Liver (tissue), 3 donors: ENCODE results near the gene ERICH4.

Experiments
- ATF3 ChIP-seq: IDR thresholded peaks from 2 replicates; pipeline ENCODE4 v1.6.1; 2016; ENCODE audit warnings: antibody characterized with exemption
- CTCF ChIP-seq: fragments of 150-350 bp; IDR thresholded peaks from 2 replicates; pipeline ENCODE4 v1.5.1; 2017; ENCODE audit warnings: improper control_type of control experiment, low read depth, low read length; ENCODE audit not compliant: missing input control
- EGR1 ChIP-seq, 2 donors: IDR thresholded peaks; 2 replicates each; pipeline ENCODE4 v1.6.1; 2016 to 2018; ENCODE audit warnings: antibody characterized with exemption in 2 of 2, low read depth in 2 of 2
- FOXA1 ChIP-seq: IDR thresholded peaks from 2 replicates; pipeline ENCODE4 v1.6.1; 2016; ENCODE audit warnings: antibody characterized with exemption
- GABPA ChIP-seq, 2 donors: IDR thresholded peaks in 1 of 2; conservative IDR thresholded peaks in 1 of 2; 2 replicates each; pipeline ENCODE4 v1.6.1; 2016; ENCODE audit warnings: antibody characterized with exemption in 2 of 2, mild to moderate bottlenecking in 1 of 2, moderate library complexity in 1 of 2
- HNF4A ChIP-seq, 2 donors: conservative IDR thresholded peaks; 2 replicates each; pipeline ENCODE4 v1.6.1; 2016; ENCODE audit warnings: antibody characterized with exemption in 2 of 2, mild to moderate bottlenecking in 2 of 2
- JUND ChIP-seq, 2 donors: IDR thresholded peaks; 2 replicates each; pipeline ENCODE4 v1.6.1; 2016; ENCODE audit warnings: antibody characterized with exemption in 2 of 2
- NR2F2 ChIP-seq: IDR thresholded peaks from 2 replicates; pipeline ENCODE4 v1.6.1; 2016; ENCODE audit warnings: antibody characterized with exemption
- RAD21 ChIP-seq, 2 donors: IDR thresholded peaks; 2 replicates each; pipeline ENCODE4 v1.6.1; 2016; ENCODE audit warnings: antibody characterized with exemption in 2 of 2, mild to moderate bottlenecking in 2 of 2
- REST ChIP-seq: IDR thresholded peaks from 2 replicates; pipeline ENCODE4 v1.6.1; 2016; ENCODE audit warnings: antibody characterized with exemption, mild to moderate bottlenecking
- SP1 ChIP-seq: IDR thresholded peaks from 2 replicates; pipeline ENCODE4 v1.6.1; 2018; ENCODE audit warnings: antibody characterized with exemption, mild to moderate bottlenecking
- YY1 ChIP-seq: IDR thresholded peaks from 2 replicates; pipeline ENCODE4 v1.6.1; 2016; ENCODE audit warnings: antibody characterized with exemption, mild to moderate bottlenecking
- donor health status: healthy.
- donor health status: healthy.

- TF ChIP-seq CTCF (no peak), GABPA (IDR thresholded peaks at IDR 0.05 in 1 of 2, conservative IDR thresholded peaks at IDR 0.05 in 1 of 2) (no peak), REST (no peak), HNF4A (conservative IDR thresholded peaks at IDR 0.05) (no peak), JUND (IDR thresholded peaks at IDR 0.05) (no peak), RAD21 (IDR thresholded peaks at IDR 0.05) (no peak), SP1 (no peak), YY1 (no peak), ATF3 (no peak), FOXA1 (no peak), EGR1 (IDR thresholded peaks at IDR 0.05; ENCODE audit: low read depth in 2 of 2) (no peak), NR2F2 (no peak)
Measured at GRCh38 chr19:41479757-41480191, 36.8 kb downstream of the ERICH4 start.
